Erythroblast (primary cell): ENCODE results near the gene MAPK10.

Experiments
- GATA1 ChIP-seq: IDR thresholded peaks from 2 replicates; pipeline ENCODE4 v1.6.1; 2011; ENCODE audit warnings: low read depth, mild to moderate bottlenecking, control low read depth, low read length, moderate library complexity
- POLR2A ChIP-seq: IDR thresholded peaks from 2 replicates; pipeline ENCODE4 v1.6.1; 2011; ENCODE audit warnings: mild to moderate bottlenecking, low read length

- TF ChIP-seq POLR2A = no peak
- no peak for TF ChIP-seq GATA1
Observed at GRCh38 chr4:86354390-86354789, 5.5 kb downstream of the MAPK10 start.
